HepG2 (cell line): ENCODE measurements around the gene RNFT2. TPM values are rescaled to one million over a fixed set of nuclear protein-coding genes. Genes with fewer than 3 reads are reported as not detected.

Source experiments
- ATAC-seq: fragments of 200-7000 bp; cut with Tn5 transposase; 3 replicates; pipeline ENCODE4 v1.9.1; 2020; ENCODE audit warnings: mild to moderate bottlenecking, moderate library complexity
- BruUV-seq: library from RNA; stranded (reverse); fragments of 400-500 nt; replicated peaks from 2 replicates; lab custom pipeline; 2021; lab: Mats Ljungman, UMichigan
- CTCF ChIA-PET: fragments of 300-600 bp; formaldehyde crosslinking; extraction: SDS; loops from one replicate; lab custom pipeline; 2021; ENCODE audit warnings: low total read pairs, inconsistent platforms, low intra/inter-chr PET ratio; lab: Yijun Ruan, JAX
- POLR2A ChIA-PET: fragments of 350-600 bp; sonication (Branson Sonifier 250); formaldehyde crosslinking; loops from one replicate; lab custom pipeline; 2020; ENCODE audit warnings: antibody characterized with exemption, inconsistent platforms; lab: Yijun Ruan, JAX
- DNase-seq: peaks from one replicate; pipeline ENCODE4 v3.0.0-alpha.2; 2015; ENCODE audit warnings: low spot score
- FAIRE-seq: peaks from 3 replicates; lab custom pipeline; 2011; peaks lifted over from hg19 to GRCh38; lab: Jason Lieb, UNC
- H2AFZ ChIP-seq: one replicate; pipeline ENCODE4 v1.6.1; 2011; ENCODE audit warnings: low read length, inconsistent platforms
- H3K27ac ChIP-seq: fragments of 300-600 bp; 3 replicates; pipeline ENCODE4 v1.8.0; 2011; ENCODE audit warnings: mixed run types, mild to moderate bottlenecking, mixed read lengths, low read length, inconsistent platforms; ENCODE audit not compliant: insufficient read depth; ENCODE audit errors: extremely low read length
- H3K27me3 ChIP-seq, 2 experiments: fragments of 200-600 bp in 1 of 2; 2 replicates in 1 of 2; 3 replicates in 1 of 2; pipeline versions ENCODE4 v1.6.0 to v1.8.0; 2011; ENCODE audit warnings: low read length in 2 of 2, mild to moderate bottlenecking in 2 of 2, moderate library complexity in 2 of 2, inconsistent platforms in 1 of 2; ENCODE audit not compliant: insufficient read depth in 2 of 2, control insufficient read depth in 1 of 2
- H3K36me3 ChIP-seq, 2 experiments: fragments of 200-600 bp in 1 of 2; replicated peaks in 1 of 2; 2 replicates in 1 of 2; 3 replicates in 1 of 2; pipeline versions ENCODE4 v1.5.1 to v1.8.0; 2011; ENCODE audit warnings: low read length in 2 of 2, inconsistent platforms in 1 of 2; ENCODE audit not compliant: insufficient read depth in 2 of 2, control insufficient read depth in 1 of 2
- H3K4me1 ChIP-seq: 2 replicates; pipeline ENCODE4 v1.5.1; 2012; ENCODE audit warnings: low read length, inconsistent platforms; ENCODE audit not compliant: insufficient read depth
- H3K4me2 ChIP-seq: 2 replicates; pipeline ENCODE4 v1.6.0; 2011; ENCODE audit warnings: low read depth, low read length, inconsistent platforms
- H3K4me3 ChIP-seq, 3 experiments: fragments of 200-600 bp in 1 of 3; sonication (generic), shearing (Covaris generic) in 1 of 3; replicated peaks in 1 of 3; 2 replicates each; pipeline ENCODE4 v1.5.1; 2011 to 2016; ENCODE audit warnings: low read length in 3 of 3, inconsistent platforms in 2 of 3, low read depth in 2 of 3, mild to moderate bottlenecking in 2 of 3, control low read depth in 1 of 3, mixed read lengths in 1 of 3; ENCODE audit not compliant: insufficient read depth in 1 of 3
- H3K79me2 ChIP-seq: one replicate; pipeline ENCODE4 v1.6.1; 2011; ENCODE audit warnings: low read length, inconsistent platforms; ENCODE audit not compliant: insufficient read depth
- H3K9ac ChIP-seq: 2 replicates; pipeline ENCODE4 v1.6.0; 2011; ENCODE audit warnings: mild to moderate bottlenecking, low read depth, low read length, inconsistent platforms; ENCODE audit not compliant: insufficient read depth
- H3K9me3 ChIP-seq: 2 replicates; pipeline ENCODE4 v1.5.1; 2012; ENCODE audit warnings: mild to moderate bottlenecking, low read length
- H4K20me1 ChIP-seq: 2 replicates; pipeline ENCODE4 v1.6.0; 2011; ENCODE audit warnings: inconsistent platforms, mild to moderate bottlenecking, low read length, moderate library complexity; ENCODE audit not compliant: insufficient read depth
- AGO2 ChIP-seq: fragments of 200-400 bp; formaldehyde crosslinking; optimal IDR thresholded peaks from 2 replicates; pipeline ENCODE3; 2017; ENCODE audit warnings: mild to moderate bottlenecking, low read depth, low read length, moderate library complexity
- HDAC6 ChIP-seq: fragments of 200-600 bp; sonication (generic); IDR thresholded peaks from 2 replicates; pipeline ENCODE4 v1.7.0; 2017; ENCODE audit warnings: mild to moderate bottlenecking, antibody characterized with exemption, low read length, low read depth
- TEF ChIP-seq: sonication (generic); formaldehyde crosslinking; IDR thresholded peaks from 2 replicates; pipeline ENCODE4 v1.5.0; 2020; ENCODE audit warnings: missing genetic modification reagents
- ZBTB20 ChIP-seq: sonication (generic); formaldehyde crosslinking; IDR thresholded peaks from 2 replicates; pipeline ENCODE4 v1.8.1; 2023; ENCODE audit warnings: missing genetic modification reagents, low read depth, mild to moderate bottlenecking, borderline replicate concordance
- ZFP41 ChIP-seq: sonication (generic); formaldehyde crosslinking; IDR thresholded peaks from 2 replicates; pipeline ENCODE4 v1.4.0; 2020; ENCODE audit warnings: mild to moderate bottlenecking, missing genetic modification reagents, borderline replicate concordance
- ZNF207 ChIP-seq: fragments of 450-650 bp; IDR thresholded peaks from 2 replicates; pipeline ENCODE4 v1.6.1; 2016; ENCODE audit warnings: antibody characterized with exemption, borderline replicate concordance
- ZNF567 ChIP-seq: sonication (generic); formaldehyde crosslinking; IDR thresholded peaks from 2 replicates; pipeline ENCODE4 v1.8.1; 2023; ENCODE audit warnings: mild to moderate bottlenecking, missing genetic modification reagents, borderline replicate concordance
- WGBS: methylation state at CpG from one replicate; pipeline ENCODE4 v1.1.6; 2017; ENCODE audit warnings: low lambda C conversion rate; 5-methylcytosine and 5-hydroxymethylcytosine counted together
- in situ Hi-C: cut with HindIII; loops from 2 replicates; pipeline ENCODE4 v1.10.0; 2017; ENCODE audit warnings: low pct_unique_long_range_greater_than_20kb; ENCODE audit not compliant: extremely low pct_ligation_motif_present
- intact Hi-C: fragments of 100-400 bp; cut with micrococcal nuclease; formaldehyde crosslinking; loops from one replicate; pipeline ENCODE4 v1.10.0; 2022; ENCODE audit not compliant: unreplicated experiment
- polyA plus RNA-seq, 8 experiments: library from polyadenylated mRNA; depleted of rRNA in 3 of 8; stranded (reverse) in 7 of 8; unstranded in 1 of 8; fragments of >200 nt; fragmentation: Illumina TruSeq in 4 of 8; extraction: Trizol in 4 of 8; gene quantifications; 2 replicates each; pipeline versions ENCODE4 v1.2.1 to v1.2.3, GENCODE V29; 2011 to 2016; ENCODE audit warnings: low read depth in 4 of 8, missing spikeins in 1 of 8, mixed read lengths in 1 of 8; ENCODE audit not compliant: insufficient read depth in 1 of 8
- total RNA-seq, 5 experiments: library from RNA; depleted of rRNA; stranded (reverse); fragments of >200 nt; fragmentation: Illumina TruSeq; extraction: Trizol; gene quantifications; 2 replicates each; pipeline ENCODE4 v1.2.3, GENCODE V29; 2016; ENCODE audit warnings: low read depth in 1 of 5
- TF ChIP-seq, protein P1 (sequence below): sonication (generic); formaldehyde crosslinking; IDR thresholded peaks from 2 replicates; pipeline ENCODE4 v1.4.0; 2020; ENCODE audit warnings: missing genetic modification reagents

RNFT2 gene
- total and polyA plus RNA-seq, 2 of the 13 experiments (the other 11 are each of a cell fraction or from before 2014, with no cell fraction given) = 3.3 to 8.3 TPM

GRCh38 chr12:116717466-116718437 is 20.4 kb upstream of the RNFT2 start:
- CTCF ChIA-PET = no interaction called here
- Histone ChIP-seq H3K9ac (no peak overlapping the region), H3K9me3 (no peaks in the 10 kb centered on the region), H3K4me1 (peaks cover 18% of the 10 kb centered on the region), H3K36me3 (peaks cover 17 to 78% of the 10 kb centered on the region in 2 experiments), H2AFZ (no peak overlapping the region), H3K4me3 (no peak overlapping the region), H4K20me1 (0 out of 2 replicates have a peak, but pooled peaks cover 4% of the 10 kb centered on the region), H3K4me2 (no peak overlapping the region), H3K79me2 (peaks cover 3% of the 10 kb centered on the region), H3K27me3 (no peaks in the 10 kb centered on the region), H3K27ac (no peak overlapping the region)
- FAIRE-seq = no peak
- no peak for DNase-seq
- TF ChIP-seq ZFP41 (CRISPR knock-in tag) (no peak), AGO2 (peak; percentile 32), ZNF567 (no peak)
- ATAC-seq = no peak
- in situ Hi-C loops (no loop called here), intact Hi-C loops (no loop called here)
- 97% methylated on average over 24 of the region's 27 CpGs for WGBS
- BruUV-seq = no TSS peak
- POLR2A ChIA-PET = no interaction called here

DNA sequence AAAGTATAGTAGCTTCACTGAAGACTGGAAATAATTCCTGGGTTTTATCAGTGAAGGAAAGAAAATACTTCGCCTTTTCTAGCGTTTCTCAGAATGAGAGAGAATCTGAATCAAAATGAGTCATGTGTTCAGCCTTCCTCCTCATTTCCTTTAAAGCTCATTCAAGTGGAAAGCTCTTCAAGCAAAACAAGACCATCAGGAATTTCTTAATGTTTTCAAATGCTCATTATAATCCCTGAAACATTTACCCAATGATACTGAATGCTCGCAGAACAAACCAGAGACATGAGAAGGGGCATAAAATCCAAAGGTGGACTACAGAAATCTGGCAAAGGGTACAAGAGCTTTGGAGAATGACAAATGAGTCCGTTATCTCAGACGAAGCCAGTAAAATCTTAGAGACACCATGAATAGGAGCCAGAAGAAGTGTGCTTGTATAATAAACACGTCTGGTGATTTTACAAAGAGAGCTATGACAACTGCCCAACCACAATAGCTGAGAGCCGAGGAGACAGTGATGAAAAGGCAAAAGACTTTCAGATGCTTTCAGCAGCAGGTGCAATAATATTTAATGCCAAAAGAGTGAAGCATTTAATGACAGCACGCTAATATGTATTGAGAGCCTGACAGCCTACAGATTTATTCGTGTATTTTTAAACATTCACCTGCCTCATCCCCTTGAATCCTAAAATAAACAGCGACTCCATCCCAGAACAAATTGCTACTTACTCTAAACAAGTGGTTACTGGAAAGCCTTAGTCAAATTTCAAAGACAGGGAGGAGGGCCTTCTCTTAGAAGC is 19.3 kb upstream of the RNFT2 start:
- DNase-seq (no peak), ATAC-seq (no peak), FAIRE-seq (no peak)
- no peaks in the 10 kb centered on the region for H3K27me3 ChIP-seq
- H3K4me1 ChIP-seq = peaks cover 18% of the 10 kb centered on the region
- in situ Hi-C loops = no loop called here
- no peak overlapping the region for H2AFZ ChIP-seq
- ChIA-PET CTCF (no interaction called here), POLR2A (no interaction called here)
- intact Hi-C loops = no loop called here
- H3K4me3 ChIP-seq = no peak overlapping the region
- no peak overlapping the region for H3K4me2 ChIP-seq
- peaks cover 8% of the 10 kb centered on the region for H3K79me2 ChIP-seq
- no peak for TF ChIP-seq HDAC6
- TF ChIP-seq ZBTB20 = no peak
- TF ChIP-seq ZNF207 = no peak
- no peak for TF ChIP-seq TEF (CRISPR knock-in tag)
- TF ChIP-seq, protein P1, sequence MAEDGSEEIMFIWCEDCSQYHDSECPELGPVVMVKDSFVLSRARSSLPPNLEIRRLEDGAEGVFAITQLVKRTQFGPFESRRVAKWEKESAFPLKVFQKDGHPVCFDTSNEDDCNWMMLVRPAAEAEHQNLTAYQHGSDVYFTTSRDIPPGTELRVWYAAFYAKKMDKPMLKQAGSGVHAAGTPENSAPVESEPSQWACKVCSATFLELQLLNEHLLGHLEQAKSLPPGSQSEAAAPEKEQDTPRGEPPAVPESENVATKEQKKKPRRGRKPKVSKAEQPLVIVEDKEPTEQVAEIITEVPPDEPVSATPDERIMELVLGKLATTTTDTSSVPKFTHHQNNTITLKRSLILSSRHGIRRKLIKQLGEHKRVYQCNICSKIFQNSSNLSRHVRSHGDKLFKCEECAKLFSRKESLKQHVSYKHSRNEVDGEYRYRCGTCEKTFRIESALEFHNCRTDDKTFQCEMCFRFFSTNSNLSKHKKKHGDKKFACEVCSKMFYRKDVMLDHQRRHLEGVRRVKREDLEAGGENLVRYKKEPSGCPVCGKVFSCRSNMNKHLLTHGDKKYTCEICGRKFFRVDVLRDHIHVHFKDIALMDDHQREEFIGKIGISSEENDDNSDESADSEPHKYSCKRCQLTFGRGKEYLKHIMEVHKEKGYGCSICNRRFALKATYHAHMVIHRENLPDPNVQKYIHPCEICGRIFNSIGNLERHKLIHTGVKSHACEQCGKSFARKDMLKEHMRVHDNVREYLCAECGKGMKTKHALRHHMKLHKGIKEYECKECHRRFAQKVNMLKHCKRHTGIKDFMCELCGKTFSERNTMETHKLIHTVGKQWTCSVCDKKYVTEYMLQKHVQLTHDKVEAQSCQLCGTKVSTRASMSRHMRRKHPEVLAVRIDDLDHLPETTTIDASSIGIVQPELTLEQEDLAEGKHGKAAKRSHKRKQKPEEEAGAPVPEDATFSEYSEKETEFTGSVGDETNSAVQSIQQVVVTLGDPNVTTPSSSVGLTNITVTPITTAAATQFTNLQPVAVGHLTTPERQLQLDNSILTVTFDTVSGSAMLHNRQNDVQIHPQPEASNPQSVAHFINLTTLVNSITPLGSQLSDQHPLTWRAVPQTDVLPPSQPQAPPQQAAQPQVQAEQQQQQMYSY (CRISPR knock-in tag) = no peak
- H3K9ac ChIP-seq = no peak overlapping the region
- peaks cover 21 to 87% of the 10 kb centered on the region in 2 experiments for H3K36me3 ChIP-seq
- H3K27ac ChIP-seq = no peak overlapping the region
- H3K9me3 ChIP-seq = no peaks in the 10 kb centered on the region
- 96% methylated on average over 10 of the region's 10 CpGs for WGBS
- 0 out of 2 replicates have a peak, but pooled peaks cover 4% of the 10 kb centered on the region for H4K20me1 ChIP-seq
- BruUV-seq = no TSS peak
